ENCODE measurements around the gene C16orf90. TPM values are rescaled to one million over a fixed set of nuclear protein-coding genes. Genes with fewer than 3 reads are reported as not detected.

Gene C16orf90, protein sequence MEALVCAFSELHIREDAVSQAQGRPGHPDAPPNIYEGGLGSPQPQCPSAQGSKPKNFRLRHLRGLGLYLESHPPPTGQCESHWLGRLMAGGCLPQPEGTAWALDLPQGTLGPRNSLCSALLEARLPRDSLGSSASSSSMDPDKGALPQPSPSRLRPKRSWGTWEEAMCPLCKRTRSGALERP
- not detected for total RNA-seq
- long read RNA-seq: 0 reads

- intact Hi-C loops (cut with DNase I): no loop called here
- no peak for DNase-seq (ENCODE audit: low spot score)
Measured at GRCh38 chr16:3495176-3495575, at the start of gene C16orf90. Gene C16orf90 (minus strand): TSS chr16:3495489. CDS start chr16:3495421, 68 bp downstream.

- intact Hi-C loops (cut with DNase I): no loop called here
- DNase-seq (ENCODE audit: low spot score): no peak
Measured at GRCh38 chr16:3542601-3543373, 47.5 kb upstream of the C16orf90 start.

GRCh38 chr16:3541527-3542155 is 46.4 kb upstream of the C16orf90 start:
- DNase-seq (ENCODE audit: low spot score): no peak
- intact Hi-C loops (cut with DNase I): no loop called here

GRCh38 chr16:3538222-3538621 is 42.9 kb upstream of the C16orf90 start:
- intact Hi-C loops (cut with DNase I): no loop called here
- DNase-seq (ENCODE audit: low spot score): no peak

DNA sequence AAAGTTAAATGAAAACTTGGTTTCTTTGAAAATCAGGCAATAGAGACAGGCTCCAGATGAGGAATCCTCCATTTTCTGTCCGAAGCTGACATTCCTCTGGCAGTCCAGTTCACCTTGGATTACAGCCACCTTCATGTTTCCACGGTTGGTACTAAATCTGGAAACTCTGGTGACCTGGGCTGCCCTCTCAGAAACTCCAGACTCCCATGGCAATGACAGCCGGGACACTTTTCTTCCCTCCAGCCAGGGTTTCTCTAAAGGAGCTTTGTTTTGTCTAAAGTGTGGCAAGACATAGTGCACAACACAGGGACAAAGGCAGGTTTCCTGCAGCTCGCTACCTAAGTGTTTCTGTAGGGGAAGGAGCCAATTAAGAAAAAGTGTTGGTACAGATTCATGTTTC is 41.6 kb upstream of the C16orf90 start:
- intact Hi-C loops (cut with DNase I): no loop called here
- DNase-seq (ENCODE audit: low spot score): no peak

DNA sequence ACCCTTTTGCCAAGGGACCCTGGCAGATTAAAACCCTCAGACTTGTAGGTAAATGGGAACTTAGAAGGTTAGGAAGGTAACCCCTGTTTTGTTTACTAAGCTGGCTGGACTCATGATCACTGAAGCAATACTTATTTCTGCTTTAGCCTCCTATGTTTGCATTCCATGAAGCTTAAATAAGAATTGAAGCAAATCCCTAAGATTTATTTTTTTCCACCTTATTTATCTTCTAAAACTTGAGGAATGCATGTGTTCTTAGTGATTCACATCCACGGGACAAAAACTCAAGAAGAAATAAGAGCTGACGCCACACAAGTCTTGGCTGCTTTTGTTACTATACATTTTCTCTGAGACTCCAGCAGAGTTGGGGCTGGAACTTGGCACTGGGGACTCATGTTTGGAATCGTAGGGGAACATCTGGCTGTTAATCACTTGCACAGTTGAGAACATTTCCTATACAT is 41.0 kb upstream of the C16orf90 start:
- intact Hi-C loops (cut with DNase I): no loop called here
- DNase-seq (ENCODE audit: low spot score): no peak

DNA sequence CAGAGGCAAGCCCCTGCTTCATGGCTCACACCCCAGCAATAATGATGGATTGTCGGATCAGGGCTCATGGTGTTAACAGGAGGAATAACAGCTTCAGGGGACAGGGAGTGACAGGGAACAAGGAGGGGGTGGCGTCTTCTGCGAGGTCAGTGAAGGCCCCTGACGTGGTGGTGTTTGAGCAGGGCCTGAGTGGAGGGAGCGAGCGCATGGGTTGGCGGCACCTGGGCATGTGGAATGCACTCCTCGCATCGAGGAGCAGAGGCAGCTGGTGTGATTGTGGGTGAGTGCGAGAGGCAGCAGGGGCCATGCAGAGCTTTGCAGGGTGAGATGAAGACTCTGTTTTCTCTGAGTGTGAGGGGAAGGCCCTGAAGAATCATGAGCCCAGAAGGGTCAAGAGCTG is 38.8 kb upstream of the C16orf90 start:
- intact Hi-C loops (cut with DNase I): no loop called here
- DNase-seq (ENCODE audit: low spot score): no peak

DNA sequence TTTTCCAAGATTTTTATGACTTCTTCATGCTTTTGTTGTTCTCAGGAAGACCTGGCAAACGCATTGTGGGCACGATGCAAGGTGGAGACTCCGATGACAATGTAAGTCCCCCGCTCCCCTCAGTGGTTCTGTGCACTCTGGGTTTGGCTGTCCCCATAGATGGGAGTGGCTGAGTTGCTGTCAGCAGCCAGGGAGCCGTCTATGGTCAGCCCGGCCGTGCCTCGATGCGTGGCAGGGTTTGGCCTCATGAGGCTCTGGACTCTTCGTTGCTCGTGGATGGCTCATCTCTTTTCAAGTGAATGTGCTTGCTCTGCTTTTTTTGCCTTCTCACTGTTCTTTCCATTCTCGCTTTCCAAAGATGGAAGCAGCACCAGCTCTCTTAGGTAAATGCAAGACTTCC is 37.5 kb upstream of the C16orf90 start:
- DNase-seq (ENCODE audit: low spot score): no peak
- intact Hi-C loops (cut with DNase I): no loop called here

GRCh38 chr16:3530371-3530914 is 35.2 kb upstream of the C16orf90 start:
- intact Hi-C loops (cut with DNase I): no loop called here
- no peak for DNase-seq (ENCODE audit: low spot score)

DNA sequence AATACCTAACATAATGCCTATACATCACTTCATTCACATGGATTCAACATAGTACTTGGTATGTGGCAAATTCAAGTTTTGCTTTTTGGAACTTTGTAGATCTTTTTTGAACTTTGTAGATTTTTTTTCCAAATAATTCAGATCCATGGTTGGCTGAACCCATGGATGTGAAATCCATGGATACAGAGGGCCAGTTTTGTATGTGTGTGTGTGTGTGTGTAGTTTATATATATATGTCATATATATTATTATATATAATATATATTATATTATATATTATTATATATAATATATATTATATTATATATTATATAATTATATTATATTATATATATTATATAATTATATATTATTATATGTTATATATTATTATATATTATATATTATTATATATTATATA is 33.9 kb upstream of the C16orf90 start:
- intact Hi-C loops (cut with DNase I): loop anchor here (10.0 kb wide), 1 partner anchor 156 kb away; no protein-coding TSS in a partner anchor

DNA sequence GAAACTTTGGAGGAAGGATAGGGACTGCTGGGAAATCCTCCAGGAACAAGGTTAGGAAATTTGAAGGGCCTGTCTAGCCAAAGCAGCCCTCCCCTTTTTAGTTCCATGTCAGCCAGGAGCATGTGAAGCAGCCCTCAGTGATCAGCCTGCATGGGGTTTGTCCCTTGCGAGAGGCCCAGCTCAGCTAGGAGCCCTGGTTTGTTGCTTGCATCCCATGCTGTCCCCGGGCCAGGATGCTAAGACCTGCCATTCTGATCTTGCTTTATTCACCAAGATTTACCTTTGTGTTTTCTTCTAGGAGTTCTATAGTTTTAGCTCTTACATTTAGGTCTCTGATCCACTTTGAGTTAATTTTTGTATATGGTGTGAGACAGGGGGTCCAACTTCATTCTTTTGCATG is 33.1 kb upstream of the C16orf90 start:
- intact Hi-C loops (cut with DNase I): loop anchor here (10.0 kb wide), 1 partner anchor 156 kb away; no protein-coding TSS in a partner anchor
- no peak for DNase-seq (ENCODE audit: low spot score)

More for the DNA sequence above, 33.9 kb upstream of the C16orf90 start:
- DNase-seq (ENCODE audit: low spot score): no peak

GRCh38 chr16:3527216-3527829 is 32.0 kb upstream of the C16orf90 start:
- intact Hi-C loops (cut with DNase I): loop anchor here (10.0 kb wide), 1 partner anchor 157 kb away; no protein-coding TSS in a partner anchor
- peak; percentile 82 for DNase-seq (ENCODE audit: low spot score)

- DNase-seq (ENCODE audit: low spot score): no peak
- intact Hi-C loops (cut with DNase I): loop anchor here (10.0 kb wide), 1 partner anchor 159 kb away; no protein-coding TSS in a partner anchor
Measured at GRCh38 chr16:3525951-3526350, 30.7 kb upstream of the C16orf90 start.

DNA sequence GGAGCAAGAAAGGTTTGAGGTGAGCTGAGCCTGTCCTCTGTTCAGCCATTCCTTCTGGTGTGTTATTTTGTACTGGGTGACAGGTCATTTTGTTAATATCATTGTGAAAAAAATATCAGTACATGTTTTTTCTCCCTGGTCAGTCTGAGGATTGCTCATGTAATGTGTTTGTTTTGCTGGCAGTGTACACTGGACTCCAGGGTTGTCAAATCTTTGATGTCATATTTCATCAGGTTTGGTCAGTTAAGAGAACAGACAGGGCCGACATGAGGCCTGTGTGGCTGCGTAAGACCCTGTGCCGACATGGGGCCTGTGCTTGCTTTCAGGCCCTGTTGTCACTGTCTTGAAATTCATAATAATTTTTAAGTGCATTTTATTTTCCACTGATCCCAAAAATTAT is 28.0 kb upstream of the C16orf90 start:
- DNase-seq (ENCODE audit: low spot score): no peak
- intact Hi-C loops (cut with DNase I): loop anchor here (10.0 kb wide), 1 partner anchor 162 kb away; no protein-coding TSS in a partner anchor

DNA sequence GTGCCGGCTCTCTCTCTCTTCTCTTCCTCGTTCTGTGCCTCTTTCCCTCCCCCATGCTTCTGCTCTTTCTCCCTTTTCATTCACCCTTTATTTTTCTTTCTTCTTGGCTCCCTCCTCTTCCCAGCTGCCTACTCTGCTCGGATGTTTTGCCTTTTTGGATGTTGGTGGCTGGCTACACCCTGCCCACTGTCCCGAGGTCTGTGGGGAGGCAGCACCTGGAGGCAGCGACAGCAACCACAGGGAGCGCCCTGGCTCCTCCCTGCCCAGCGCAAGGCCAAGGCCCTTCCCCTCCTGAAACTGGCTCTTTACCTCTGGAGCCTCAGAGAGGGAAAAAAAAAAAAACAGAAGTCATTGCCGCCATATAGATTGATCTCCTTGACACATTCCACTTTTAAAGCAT is 25.6 kb upstream of the C16orf90 start:
- DNase-seq (ENCODE audit: low spot score): no peak
- intact Hi-C loops (cut with DNase I): loop anchor here (10.0 kb wide), 1 partner anchor 164 kb away; no protein-coding TSS in a partner anchor

DNA sequence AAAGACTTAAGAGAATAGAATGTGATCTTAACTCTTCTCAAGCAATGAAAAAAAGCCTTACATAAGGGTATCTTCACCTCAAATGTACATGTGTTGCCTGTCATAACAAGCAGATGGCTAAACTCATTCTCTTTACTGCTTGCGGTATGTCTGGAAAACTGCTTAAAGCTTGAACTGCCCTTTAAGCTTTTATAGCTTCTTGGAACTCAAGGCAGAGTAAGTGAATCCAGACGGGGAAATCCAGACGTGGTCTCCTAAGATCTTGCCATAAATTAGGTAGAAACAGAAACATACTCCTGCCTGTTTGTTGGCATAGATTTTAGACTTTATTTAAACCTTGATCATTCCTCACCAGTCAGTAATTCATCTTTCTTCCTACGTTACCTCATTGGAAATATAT is 25.1 kb upstream of the C16orf90 start:
- DNase-seq (ENCODE audit: low spot score): no peak
- intact Hi-C loops (cut with DNase I): loop anchor here (10.0 kb wide), 1 partner anchor 164 kb away; no protein-coding TSS in a partner anchor

- DNase-seq (ENCODE audit: low spot score): no peak
- intact Hi-C loops (cut with DNase I): no loop called here
Measured at GRCh38 chr16:3519581-3519980, 24.3 kb upstream of the C16orf90 start.

DNA sequence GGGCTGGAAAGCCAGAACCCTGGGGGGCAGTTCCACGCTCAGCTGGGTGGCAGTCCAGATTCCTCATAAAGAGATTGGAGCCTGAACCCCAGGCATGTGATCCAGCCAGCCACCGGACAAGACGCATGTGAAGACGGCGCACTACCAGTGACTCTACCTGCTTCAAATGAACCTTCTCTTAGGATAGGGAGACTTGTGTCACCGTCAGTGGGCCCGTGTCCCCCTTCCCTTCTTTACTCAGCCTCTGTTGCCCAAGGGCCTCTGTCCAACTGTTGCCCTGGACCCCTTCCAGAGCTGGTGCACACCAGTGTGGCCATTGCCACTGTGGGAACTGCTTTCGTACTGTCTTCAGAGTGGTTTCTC is 23.7 kb upstream of the C16orf90 start:
- no peak for DNase-seq (ENCODE audit: low spot score)
- intact Hi-C loops (cut with DNase I): no loop called here

- DNase-seq (ENCODE audit: low spot score): no peak
- intact Hi-C loops (cut with DNase I): no loop called here
Measured at GRCh38 chr16:3518292-3518985, 23.1 kb upstream of the C16orf90 start.

Data from cardiac septum (tissue), 1 donor.